Measurements from ENCODE around the gene AMPD3. TPM values are rescaled to one million over a fixed set of nuclear protein-coding genes. Genes with fewer than 3 reads are reported as not detected.

Gene AMPD3
- total RNA-seq, 1 experiment from 2014 or later, result 17.4 TPM

GRCh38 chr11:10443721-10444235, 11.3 kb upstream of the AMPD3 start:
- no TSS peak for BruUV-seq (replicated peaks)
- H3K9me3 ChIP-seq (ENCODE audit: insufficient read depth, low read depth), result no peaks in the 10 kb centered on the region

GRCh38 chr11:10444725-10445315, 10.2 kb upstream of the AMPD3 start:
- TF ChIP-seq EZH2 (IDR thresholded peaks at IDR 0.05; ENCODE audit: low read depth) (no peak), CTCF (conservative IDR thresholded peaks at IDR 0.05) (no peak)
- Histone ChIP-seq H3K9me3 (ENCODE audit: insufficient read depth, low read depth) (no peaks in the 10 kb centered on the region), H3K36me3 (ENCODE audit: low read depth) (no peaks in the 10 kb centered on the region), H3K79me2 (ENCODE audit: low read depth) (no peaks in the 10 kb centered on the region), H3K27ac (no peak overlapping the region), H3K27me3 (ENCODE audit: insufficient read depth, low read depth) (no peaks in the 10 kb centered on the region), H3K9me2 (ENCODE audit: insufficient read depth) (no peaks in the 10 kb centered on the region), H3K4me3 (no peak overlapping the region), H2AFZ (no peak overlapping the region), H3K4me1 (replicated peaks; ENCODE audit: insufficient read depth) (no peaks in the 10 kb centered on the region), H3K4me2 (no peak overlapping the region), H3F3A (ENCODE audit: insufficient read depth, low read depth) (no peaks in the 10 kb centered on the region), H4K20me1 (ENCODE audit: insufficient read depth) (no peaks in the 10 kb centered on the region)
- DNase-seq, result no peak
- intact Hi-C loops (cut with micrococcal nuclease; ENCODE audit: unreplicated experiment), result no loop called here
- ChIA-PET POLR2A (ENCODE audit: unreplicated experiment) (no interaction called here), CTCF (no interaction called here)
- no TSS peak for BruUV-seq (replicated peaks)

More at GRCh38 chr11:10443721-10444235, 11.3 kb upstream of the AMPD3 start:
- Histone ChIP-seq H3F3A (ENCODE audit: insufficient read depth, low read depth) (no peaks in the 10 kb centered on the region), H3K4me2 (no peak overlapping the region), H3K27ac (no peak overlapping the region), H3K9me2 (ENCODE audit: insufficient read depth) (no peaks in the 10 kb centered on the region), H3K27me3 (ENCODE audit: insufficient read depth, low read depth) (no peaks in the 10 kb centered on the region), H4K20me1 (ENCODE audit: insufficient read depth) (no peaks in the 10 kb centered on the region), H3K4me3 (no peak overlapping the region), H2AFZ (no peak overlapping the region), H3K79me2 (ENCODE audit: low read depth) (no peaks in the 10 kb centered on the region), H3K4me1 (replicated peaks; ENCODE audit: insufficient read depth) (no peaks in the 10 kb centered on the region), H3K36me3 (ENCODE audit: low read depth) (no peaks in the 10 kb centered on the region)
- ChIA-PET CTCF (no interaction called here), POLR2A (ENCODE audit: unreplicated experiment) (interaction anchor here (0.8 kb wide), 1 partner anchor 32 kb away, joined by 3 read pairs; no protein-coding TSS in a partner anchor)
- no peak for DNase-seq
- intact Hi-C loops (cut with micrococcal nuclease; ENCODE audit: unreplicated experiment), result no loop called here
- TF ChIP-seq EZH2 (IDR thresholded peaks at IDR 0.05; ENCODE audit: low read depth), result no peak
- no peak for TF ChIP-seq CTCF (conservative IDR thresholded peaks at IDR 0.05)

- Histone ChIP-seq H3K9me3 (ENCODE audit: insufficient read depth, low read depth) (no peaks in the 10 kb centered on the region), H3K4me3 (no peak overlapping the region), H3K4me2 (no peak overlapping the region), H4K20me1 (ENCODE audit: insufficient read depth) (no peaks in the 10 kb centered on the region), H3F3A (ENCODE audit: insufficient read depth, low read depth) (no peaks in the 10 kb centered on the region), H3K79me2 (ENCODE audit: low read depth) (0 out of 2 replicates have a peak, but pooled peaks cover 4% of the 10 kb centered on the region), H3K36me3 (ENCODE audit: low read depth) (no peaks in the 10 kb centered on the region), H3K9me2 (ENCODE audit: insufficient read depth) (no peaks in the 10 kb centered on the region), H3K27ac (no peak overlapping the region), H3K27me3 (ENCODE audit: insufficient read depth, low read depth) (no peaks in the 10 kb centered on the region), H2AFZ (no peak overlapping the region), H3K4me1 (replicated peaks; ENCODE audit: insufficient read depth) (peaks cover 7% of the 10 kb centered on the region; the same call in 1 of the 2 replicates)
- ChIA-PET CTCF (no interaction called here), POLR2A (ENCODE audit: unreplicated experiment) (no interaction called here)
- no TSS peak for BruUV-seq (replicated peaks)
- DNase-seq, result no peak
- TF ChIP-seq CTCF (conservative IDR thresholded peaks at IDR 0.05) (no peak), EZH2 (IDR thresholded peaks at IDR 0.05; ENCODE audit: low read depth) (no peak)
- intact Hi-C loops (cut with micrococcal nuclease; ENCODE audit: unreplicated experiment), result no loop called here
These were observed 7.6 kb upstream of the AMPD3 start for GRCh38 chr11:10447445-10447844.
